Calu3 (cell line): ENCODE results near the gene MFSD6L. TPM values are rescaled to one million over a fixed set of nuclear protein-coding genes. Genes with fewer than 3 reads are reported as not detected.

Experiments used
- BruUV-seq: library from RNA; stranded (reverse); fragments of 400-500 nt; replicated peaks from 2 replicates; lab custom pipeline; 2021; lab: Mats Ljungman, UMichigan
- CTCF ChIA-PET: fragments of 300-600 bp; sonication (Branson Sonifier 250); formaldehyde crosslinking; loops from one replicate; lab custom pipeline; 2022; ENCODE audit warnings: antibody characterized with exemption; lab: Charles Lee
- DNase-seq: peaks from one replicate; pipeline ENCODE4 v3.0.0; 2022
- H3K27ac Mint-ChIP-seq: one replicate; pipeline ENCODE4 v1.8.0; 2022; ENCODE audit warnings: mixed read lengths; ENCODE audit not compliant: unreplicated experiment
- H3K27me3 Mint-ChIP-seq: one replicate; pipeline ENCODE4 v1.8.0; 2022; ENCODE audit warnings: mixed read lengths; ENCODE audit not compliant: unreplicated experiment
- H3K36me3 Mint-ChIP-seq: one replicate; pipeline ENCODE4 v1.8.0; 2022; ENCODE audit warnings: mild to moderate bottlenecking, moderate library complexity, mixed read lengths; ENCODE audit not compliant: insufficient read depth, unreplicated experiment
- H3K4me1 Mint-ChIP-seq: one replicate; pipeline ENCODE4 v1.8.0; 2022; ENCODE audit warnings: mild to moderate bottlenecking, low read depth, mixed read lengths; ENCODE audit not compliant: unreplicated experiment
- H3K4me3 Mint-ChIP-seq: one replicate; pipeline ENCODE4 v1.8.0; 2022; ENCODE audit warnings: mild to moderate bottlenecking, low read depth, moderate library complexity, mixed read lengths; ENCODE audit not compliant: unreplicated experiment
- H3K9me3 Mint-ChIP-seq: one replicate; pipeline ENCODE4 v1.8.0; 2022; ENCODE audit warnings: low read depth, mixed read lengths; ENCODE audit not compliant: unreplicated experiment
- CTCF ChIP-seq: fragments of 200-600 bp; IDR thresholded peaks from one replicate; pipeline ENCODE4 v1.8.0; 2022; ENCODE audit warnings: antibody characterized with exemption; ENCODE audit not compliant: unreplicated experiment
- intact Hi-C: fragments of 100-400 bp; cut with micrococcal nuclease; formaldehyde crosslinking; loops from one replicate; pipeline ENCODE4 v1.10.0; 2022; ENCODE audit not compliant: unreplicated experiment
- total RNA-seq: library from RNA; stranded (reverse); gene quantifications from 2 replicates; pipeline ENCODE4 v1.2.3, GENCODE V29; 2022

Gene MFSD6L
- total RNA-seq, 1 experiment from 2014 or later = 0.21 TPM

- no peak for DNase-seq
- CTCF ChIA-PET = no interaction called here
- Mint-ChIP-seq H3K36me3 (peaks cover 4% of the 10 kb centered on the region), H3K27me3 (no peaks in the 10 kb centered on the region), H3K4me3 (no peak overlapping the region), H3K9me3 (no peaks in the 10 kb centered on the region), H3K27ac (no peak overlapping the region), H3K4me1 (no peaks in the 10 kb centered on the region)
- intact Hi-C loops = no loop called here
- no TSS peak for BruUV-seq
- TF ChIP-seq CTCF = no peak
These were observed 30.1 kb upstream of the MFSD6L start for GRCh38 chr17:8829036-8829941.

GRCh38 chr17:8828517-8828875, 29.3 kb upstream of the MFSD6L start:
- Mint-ChIP-seq H3K27me3 (no peaks in the 10 kb centered on the region), H3K4me1 (no peaks in the 10 kb centered on the region), H3K9me3 (no peaks in the 10 kb centered on the region), H3K36me3 (no peaks in the 10 kb centered on the region), H3K27ac (no peak overlapping the region), H3K4me3 (no peak overlapping the region)
- TF ChIP-seq CTCF = no peak
- intact Hi-C loops = no loop called here
- BruUV-seq = no TSS peak
- no peak for DNase-seq
- CTCF ChIA-PET = no interaction called here

- no TSS peak for BruUV-seq
- CTCF ChIA-PET = no interaction called here
These were observed 27.8 kb upstream of the MFSD6L start for GRCh38 chr17:8826808-8827435.

GRCh38 chr17:8825802-8826201, 26.6 kb upstream of the MFSD6L start:
- DNase-seq = no peak
- Mint-ChIP-seq H3K27me3 (peaks cover 21% of the 10 kb centered on the region), H3K9me3 (no peaks in the 10 kb centered on the region), H3K4me1 (no peaks in the 10 kb centered on the region), H3K36me3 (no peaks in the 10 kb centered on the region), H3K4me3 (no peak overlapping the region), H3K27ac (no peak overlapping the region)
- intact Hi-C loops = no loop called here
- no peak for TF ChIP-seq CTCF
- CTCF ChIA-PET = no interaction called here
- BruUV-seq = no TSS peak

More at GRCh38 chr17:8826808-8827435, 27.8 kb upstream of the MFSD6L start:
- TF ChIP-seq CTCF = no peak
- no peak for DNase-seq
- H3K4me1 Mint-ChIP-seq = no peaks in the 10 kb centered on the region
- H3K4me3 Mint-ChIP-seq = no peak overlapping the region
- intact Hi-C loops = no loop called here
- H3K27me3 Mint-ChIP-seq = peaks cover 12% of the 10 kb centered on the region
- no peak overlapping the region for H3K27ac Mint-ChIP-seq
- no peaks in the 10 kb centered on the region for H3K36me3 Mint-ChIP-seq
- H3K9me3 Mint-ChIP-seq = no peaks in the 10 kb centered on the region
